ENCODE data around the gene MPDZ. TPM values are rescaled to one million over a fixed set of nuclear protein-coding genes. Genes with fewer than 3 reads are reported as not detected.
"Not testable (repeated sequence)": the region's sequence is repeated elsewhere in the genome, so short reads cannot be mapped to it uniquely, and the experiment has no call there.

The MPDZ gene
- total and polyA plus RNA-seq, 4 donors = 60.1 to 86.0 (median 78.7) TPM

- Histone ChIP-seq H3K4me1 (ENCODE audit: control insufficient read depth, insufficient read depth, low read length) (no peaks in the 10 kb centered on the region), H3K4me3 (ENCODE audit: low read depth, low read length) (no peak overlapping the region), H3K9me3 (ENCODE audit: control insufficient read depth, insufficient read depth, low read length) (no peaks in the 10 kb centered on the region), H3K27ac (ENCODE audit: low read depth, low read length) (no peak overlapping the region), H3K36me3 (ENCODE audit: control insufficient read depth, insufficient read depth, low read length) (peaks cover 3% of the 10 kb centered on the region), H3K27me3 (ENCODE audit: control insufficient read depth, insufficient read depth, low read length) (no peaks in the 10 kb centered on the region)
- no CpG with 5 or more reads among the region's 1 CpG for WGBS (ENCODE audit: insufficient coverage)
- DNase-seq (ENCODE audit: low read depth in 4 of 6, low spot score in 6 of 6) = peak in 1 of 6 donors; percentile 62
Measured at GRCh38 chr9:13234932-13235331, 44.6 kb downstream of the MPDZ start.

GRCh38 chr9:13228431-13228830 lies 51.1 kb downstream of the MPDZ start:
- no peak overlapping the region for H3K27ac ChIP-seq (ENCODE audit: low read depth, low read length)
- no peaks in the 10 kb centered on the region for H3K36me3 ChIP-seq (ENCODE audit: control insufficient read depth, insufficient read depth, low read length)
- no peaks in the 10 kb centered on the region for H3K27me3 ChIP-seq (ENCODE audit: control insufficient read depth, insufficient read depth, low read length)
- DNase-seq (ENCODE audit: low read depth in 4 of 6, low spot score in 6 of 6) = no peak
- H3K4me3 ChIP-seq (ENCODE audit: low read depth, low read length) = no peak overlapping the region
- WGBS (ENCODE audit: insufficient coverage) = 80% methylated on average over 1 of the region's 1 CpG
- H3K9me3 ChIP-seq (ENCODE audit: control insufficient read depth, insufficient read depth, low read length) = no peaks in the 10 kb centered on the region
- no peaks in the 10 kb centered on the region for H3K4me1 ChIP-seq (ENCODE audit: control insufficient read depth, insufficient read depth, low read length)

GRCh38 chr9:13224366-13224765 lies 55.1 kb downstream of the MPDZ start:
- Histone ChIP-seq H3K27me3 (ENCODE audit: control insufficient read depth, insufficient read depth, low read length) (no peaks in the 10 kb centered on the region), H3K4me1 (ENCODE audit: control insufficient read depth, insufficient read depth, low read length) (no peaks in the 10 kb centered on the region), H3K4me3 (ENCODE audit: low read depth, low read length) (no peak overlapping the region), H3K36me3 (ENCODE audit: control insufficient read depth, insufficient read depth, low read length) (no peaks in the 10 kb centered on the region), H3K27ac (ENCODE audit: low read depth, low read length) (no peak overlapping the region), H3K9me3 (ENCODE audit: control insufficient read depth, insufficient read depth, low read length) (no peaks in the 10 kb centered on the region)
- WGBS (ENCODE audit: insufficient coverage) = no CpG with 5 or more reads among the region's 2 CpGs
- DNase-seq (ENCODE audit: low read depth in 4 of 6, low spot score in 6 of 6) = no peak

- H3K36me3 ChIP-seq (ENCODE audit: control insufficient read depth, insufficient read depth, low read length); DNase-seq (ENCODE audit: low read depth in 4 of 6, low spot score in 6 of 6); H3K27me3 ChIP-seq (ENCODE audit: control insufficient read depth, insufficient read depth, low read length); H3K27ac ChIP-seq (ENCODE audit: low read depth, low read length); H3K4me3 ChIP-seq (ENCODE audit: low read depth, low read length); H3K4me1 ChIP-seq (ENCODE audit: control insufficient read depth, insufficient read depth, low read length); H3K9me3 ChIP-seq (ENCODE audit: control insufficient read depth, insufficient read depth, low read length): not testable (repeated sequence)
Measured at GRCh38 chr9:13222733-13223132, 56.8 kb downstream of the MPDZ start.

- Histone ChIP-seq H3K9me3 (ENCODE audit: control insufficient read depth, insufficient read depth, low read length) (no peaks in the 10 kb centered on the region), H3K27ac (ENCODE audit: low read depth, low read length) (no peak overlapping the region), H3K27me3 (ENCODE audit: control insufficient read depth, insufficient read depth, low read length) (no peaks in the 10 kb centered on the region), H3K4me1 (ENCODE audit: control insufficient read depth, insufficient read depth, low read length) (no peaks in the 10 kb centered on the region), H3K4me3 (ENCODE audit: low read depth, low read length) (no peak overlapping the region), H3K36me3 (ENCODE audit: control insufficient read depth, insufficient read depth, low read length) (no peaks in the 10 kb centered on the region)
- DNase-seq (ENCODE audit: low read depth in 4 of 6, low spot score in 6 of 6) = no peak
Measured at GRCh38 chr9:13221741-13222140, 57.8 kb downstream of the MPDZ start.

- no peak overlapping the region for H3K27ac ChIP-seq (ENCODE audit: low read depth, low read length)
- DNase-seq (ENCODE audit: low read depth in 4 of 6, low spot score in 6 of 6) = no peak
- no peak overlapping the region for H3K4me3 ChIP-seq (ENCODE audit: low read depth, low read length)
- no peaks in the 10 kb centered on the region for H3K36me3 ChIP-seq (ENCODE audit: control insufficient read depth, insufficient read depth, low read length)
- H3K27me3 ChIP-seq (ENCODE audit: control insufficient read depth, insufficient read depth, low read length) = no peaks in the 10 kb centered on the region
- H3K9me3 ChIP-seq (ENCODE audit: control insufficient read depth, insufficient read depth, low read length) = no peaks in the 10 kb centered on the region
- H3K4me1 ChIP-seq (ENCODE audit: control insufficient read depth, insufficient read depth, low read length) = no peaks in the 10 kb centered on the region
- WGBS (ENCODE audit: insufficient coverage) = no CpG with 5 or more reads among the region's 1 CpG
Measured at GRCh38 chr9:13220837-13221236, 58.7 kb downstream of the MPDZ start.

- no peaks in the 10 kb centered on the region for H3K9me3 ChIP-seq (ENCODE audit: control insufficient read depth, insufficient read depth, low read length)
- no peaks in the 10 kb centered on the region for H3K4me1 ChIP-seq (ENCODE audit: control insufficient read depth, insufficient read depth, low read length)
- H3K4me3 ChIP-seq (ENCODE audit: low read depth, low read length) = no peak overlapping the region
- H3K27ac ChIP-seq (ENCODE audit: low read depth, low read length) = no peak overlapping the region
- H3K27me3 ChIP-seq (ENCODE audit: control insufficient read depth, insufficient read depth, low read length) = no peaks in the 10 kb centered on the region
- no peaks in the 10 kb centered on the region for H3K36me3 ChIP-seq (ENCODE audit: control insufficient read depth, insufficient read depth, low read length)
- DNase-seq (ENCODE audit: low read depth in 4 of 6, low spot score in 6 of 6) = peak in 1 of 6 donors; percentile 11
- WGBS (ENCODE audit: insufficient coverage) = 70% methylated on average over 2 of the region's 5 CpGs
Measured at GRCh38 chr9:13215791-13216554, 63.5 kb downstream of the MPDZ start.

- Histone ChIP-seq H3K27me3 (ENCODE audit: control insufficient read depth, insufficient read depth, low read length) (no peaks in the 10 kb centered on the region), H3K27ac (ENCODE audit: low read depth, low read length) (no peak overlapping the region), H3K4me1 (ENCODE audit: control insufficient read depth, insufficient read depth, low read length) (no peaks in the 10 kb centered on the region), H3K36me3 (ENCODE audit: control insufficient read depth, insufficient read depth, low read length) (no peaks in the 10 kb centered on the region), H3K4me3 (ENCODE audit: low read depth, low read length) (no peak overlapping the region), H3K9me3 (ENCODE audit: control insufficient read depth, insufficient read depth, low read length) (no peaks in the 10 kb centered on the region)
- WGBS (ENCODE audit: insufficient coverage) = no CpG with 5 or more reads among the region's 2 CpGs
- no peak for DNase-seq (ENCODE audit: low read depth in 4 of 6, low spot score in 6 of 6)
Measured at GRCh38 chr9:13213998-13214397, 65.5 kb downstream of the MPDZ start.

- H3K4me1 ChIP-seq (ENCODE audit: control insufficient read depth, insufficient read depth, low read length) = no peaks in the 10 kb centered on the region
- no peak overlapping the region for H3K4me3 ChIP-seq (ENCODE audit: low read depth, low read length)
- H3K27ac ChIP-seq (ENCODE audit: low read depth, low read length) = no peak overlapping the region
- no peaks in the 10 kb centered on the region for H3K36me3 ChIP-seq (ENCODE audit: control insufficient read depth, insufficient read depth, low read length)
- no CpG with 5 or more reads among the region's 1 CpG for WGBS (ENCODE audit: insufficient coverage)
- no peaks in the 10 kb centered on the region for H3K9me3 ChIP-seq (ENCODE audit: control insufficient read depth, insufficient read depth, low read length)
- DNase-seq (ENCODE audit: low read depth in 4 of 6, low spot score in 6 of 6) = peak in 1 of 6 donors; percentile 10
- no peaks in the 10 kb centered on the region for H3K27me3 ChIP-seq (ENCODE audit: control insufficient read depth, insufficient read depth, low read length)
Measured at GRCh38 chr9:13213337-13213736, 66.2 kb downstream of the MPDZ start.

GRCh38 chr9:13210306-13210705 lies 69.2 kb downstream of the MPDZ start:
- Histone ChIP-seq H3K9me3 (ENCODE audit: control insufficient read depth, insufficient read depth, low read length) (no peaks in the 10 kb centered on the region), H3K27me3 (ENCODE audit: control insufficient read depth, insufficient read depth, low read length) (no peaks in the 10 kb centered on the region), H3K27ac (ENCODE audit: low read depth, low read length) (no peak overlapping the region), H3K36me3 (ENCODE audit: control insufficient read depth, insufficient read depth, low read length) (peaks cover 3% of the 10 kb centered on the region), H3K4me3 (ENCODE audit: low read depth, low read length) (no peak overlapping the region), H3K4me1 (ENCODE audit: control insufficient read depth, insufficient read depth, low read length) (no peaks in the 10 kb centered on the region)
- no peak for DNase-seq (ENCODE audit: low read depth in 4 of 6, low spot score in 6 of 6)
- no CpG with 5 or more reads among the region's 1 CpG for WGBS (ENCODE audit: insufficient coverage)
